ENCODE measurements around the gene ELMO3. TPM values are rescaled to one million over a fixed set of nuclear protein-coding genes. Genes with fewer than 3 reads are reported as not detected.
A peak's percentile ranks its signal among the peaks of the same experiment; 100 is the strongest.

The ELMO3 gene
- total and polyA plus RNA-seq, 2 of the 13 experiments (the other 11 are each of a cell fraction or from before 2014, with no cell fraction given) = 2.6 to 4.0 TPM

- TF ChIP-seq PAXIP1 (CRISPR knock-in tag; conservative IDR thresholded peaks at IDR 0.05) = peak; percentile 96
- peak; percentile 86; the same call in 1 of the 2 replicates for TF ChIP-seq CCDC6 (CRISPR knock-in tag; IDR thresholded peaks at IDR 0.05)
- peak; percentile 59; the same call in 1 of the 2 replicates for TF ChIP-seq ZNF768 (CRISPR knock-in tag; IDR thresholded peaks at IDR 0.05)
- no peak for TF ChIP-seq ZNF878 (CRISPR knock-in tag; IDR thresholded peaks at IDR 0.05)
- TF ChIP-seq ZBTB42 (CRISPR knock-in tag; IDR thresholded peaks at IDR 0.05) = no peak
- peak; percentile 78; the same call in 1 of the 2 replicates for TF ChIP-seq THAP7 (CRISPR knock-in tag; IDR thresholded peaks at IDR 0.05)
- no peak for TF ChIP-seq ZNF468 (CRISPR knock-in tag; IDR thresholded peaks at IDR 0.05)
- 0 out of 2 replicates have a peak, but pooled peaks have one; percentile 36 for TF ChIP-seq ZFP36L2 (CRISPR knock-in tag; IDR thresholded peaks at IDR 0.05)
- peak; percentile 86; the same call in 1 of the 2 replicates for TF ChIP-seq TOE1 (CRISPR knock-in tag; IDR thresholded peaks at IDR 0.05)
- TF ChIP-seq MIXL1 (CRISPR knock-in tag; IDR thresholded peaks at IDR 0.05) = no peak
- peak; percentile 99 for TF ChIP-seq MTA1 (CRISPR knock-in tag; IDR thresholded peaks at IDR 0.05; ENCODE audit: borderline replicate concordance)
- TF ChIP-seq ZNF383 (CRISPR knock-in tag; IDR thresholded peaks at IDR 0.05; ENCODE audit: borderline replicate concordance) = no peak
- TF ChIP-seq, protein P1, sequence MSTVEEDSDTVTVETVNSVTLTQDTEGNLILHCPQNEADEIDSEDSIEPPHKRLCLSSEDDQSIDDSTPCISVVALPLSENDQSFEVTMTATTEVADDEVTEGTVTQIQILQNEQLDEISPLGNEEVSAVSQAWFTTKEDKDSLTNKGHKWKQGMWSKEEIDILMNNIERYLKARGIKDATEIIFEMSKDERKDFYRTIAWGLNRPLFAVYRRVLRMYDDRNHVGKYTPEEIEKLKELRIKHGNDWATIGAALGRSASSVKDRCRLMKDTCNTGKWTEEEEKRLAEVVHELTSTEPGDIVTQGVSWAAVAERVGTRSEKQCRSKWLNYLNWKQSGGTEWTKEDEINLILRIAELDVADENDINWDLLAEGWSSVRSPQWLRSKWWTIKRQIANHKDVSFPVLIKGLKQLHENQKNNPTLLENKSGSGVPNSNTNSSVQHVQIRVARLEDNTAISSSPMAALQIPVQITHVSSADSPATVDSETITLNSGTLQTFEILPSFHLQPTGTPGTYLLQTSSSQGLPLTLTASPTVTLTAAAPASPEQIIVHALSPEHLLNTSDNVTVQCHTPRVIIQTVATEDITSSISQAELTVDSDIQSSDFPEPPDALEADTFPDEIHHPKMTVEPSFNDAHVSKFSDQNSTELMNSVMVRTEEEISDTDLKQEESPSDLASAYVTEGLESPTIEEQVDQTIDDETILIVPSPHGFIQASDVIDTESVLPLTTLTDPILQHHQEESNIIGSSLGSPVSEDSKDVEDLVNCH (CRISPR knock-in tag; IDR thresholded peaks at IDR 0.05) = no peak
- TF ChIP-seq, protein P2, sequence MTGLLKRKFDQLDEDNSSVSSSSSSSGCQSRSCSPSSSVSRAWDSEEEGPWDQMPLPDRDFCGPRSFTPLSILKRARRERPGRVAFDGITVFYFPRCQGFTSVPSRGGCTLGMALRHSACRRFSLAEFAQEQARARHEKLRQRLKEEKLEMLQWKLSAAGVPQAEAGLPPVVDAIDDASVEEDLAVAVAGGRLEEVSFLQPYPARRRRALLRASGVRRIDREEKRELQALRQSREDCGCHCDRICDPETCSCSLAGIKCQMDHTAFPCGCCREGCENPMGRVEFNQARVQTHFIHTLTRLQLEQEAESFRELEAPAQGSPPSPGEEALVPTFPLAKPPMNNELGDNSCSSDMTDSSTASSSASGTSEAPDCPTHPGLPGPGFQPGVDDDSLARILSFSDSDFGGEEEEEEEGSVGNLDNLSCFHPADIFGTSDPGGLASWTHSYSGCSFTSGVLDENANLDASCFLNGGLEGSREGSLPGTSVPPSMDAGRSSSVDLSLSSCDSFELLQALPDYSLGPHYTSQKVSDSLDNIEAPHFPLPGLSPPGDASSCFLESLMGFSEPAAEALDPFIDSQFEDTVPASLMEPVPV (CRISPR knock-in tag; IDR thresholded peaks at IDR 0.05) = peak; percentile 72; the same call in 1 of the 2 replicates
Observed at GRCh38 chr16:67246081-67246755, 47.3 kb downstream of the ELMO3 start (continued).

Measured in HepG2 (cell line).